Loucy (cell line): ENCODE results near the gene COP1.
A peak's percentile ranks its signal among the peaks of the same experiment; 100 is the strongest.

Experiments
- EZH2phosphoT487 ChIP-seq: fragments of 200-600 bp; IDR thresholded peaks from 2 replicates; pipeline ENCODE4 v1.6.1; 2018; ENCODE audit warnings: antibody characterized with exemption, mild to moderate bottlenecking, moderate library complexity, borderline replicate concordance
- TF ChIP-seq, protein P1 (sequence below): fragments of 200-600 bp; sonication (generic); conservative IDR thresholded peaks from 2 replicates; pipeline ENCODE4 v1.5.1; 2014; ENCODE audit warnings: mild to moderate bottlenecking, antibody characterized with exemption, low read length

DNA sequence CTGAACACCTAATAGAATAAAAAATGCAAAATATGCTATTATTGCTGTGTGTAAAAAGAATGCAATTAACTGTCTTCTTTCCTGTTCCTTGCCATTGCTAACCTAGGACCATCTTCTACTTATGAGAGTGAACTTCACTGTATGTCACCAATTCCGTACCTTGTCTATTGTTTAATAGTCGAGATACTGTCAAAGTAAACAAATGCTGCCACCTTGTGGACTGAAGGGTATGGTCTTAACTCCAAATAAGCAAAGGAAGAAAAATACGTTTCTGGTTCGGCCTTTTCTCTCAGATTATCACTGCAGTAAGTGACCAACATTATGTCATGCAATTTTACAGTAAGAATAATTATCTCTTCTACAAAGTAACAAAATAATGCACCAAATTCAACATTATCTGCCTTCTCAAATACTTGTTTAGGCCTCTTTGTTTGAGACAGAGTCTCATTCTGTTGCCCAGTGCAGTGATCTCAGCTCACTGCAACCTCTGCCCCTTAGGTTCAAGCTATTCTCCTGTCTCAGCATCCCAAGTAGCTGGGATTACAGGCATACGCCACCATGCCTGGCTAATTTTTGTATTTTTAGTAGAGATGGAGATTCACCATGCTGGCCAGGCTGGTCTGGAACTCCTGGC is 133.4 kb downstream of the COP1 start:
- TF ChIP-seq, protein P1, sequence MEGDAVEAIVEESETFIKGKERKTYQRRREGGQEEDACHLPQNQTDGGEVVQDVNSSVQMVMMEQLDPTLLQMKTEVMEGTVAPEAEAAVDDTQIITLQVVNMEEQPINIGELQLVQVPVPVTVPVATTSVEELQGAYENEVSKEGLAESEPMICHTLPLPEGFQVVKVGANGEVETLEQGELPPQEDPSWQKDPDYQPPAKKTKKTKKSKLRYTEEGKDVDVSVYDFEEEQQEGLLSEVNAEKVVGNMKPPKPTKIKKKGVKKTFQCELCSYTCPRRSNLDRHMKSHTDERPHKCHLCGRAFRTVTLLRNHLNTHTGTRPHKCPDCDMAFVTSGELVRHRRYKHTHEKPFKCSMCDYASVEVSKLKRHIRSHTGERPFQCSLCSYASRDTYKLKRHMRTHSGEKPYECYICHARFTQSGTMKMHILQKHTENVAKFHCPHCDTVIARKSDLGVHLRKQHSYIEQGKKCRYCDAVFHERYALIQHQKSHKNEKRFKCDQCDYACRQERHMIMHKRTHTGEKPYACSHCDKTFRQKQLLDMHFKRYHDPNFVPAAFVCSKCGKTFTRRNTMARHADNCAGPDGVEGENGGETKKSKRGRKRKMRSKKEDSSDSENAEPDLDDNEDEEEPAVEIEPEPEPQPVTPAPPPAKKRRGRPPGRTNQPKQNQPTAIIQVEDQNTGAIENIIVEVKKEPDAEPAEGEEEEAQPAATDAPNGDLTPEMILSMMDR: peak; percentile 85
- no peak for TF ChIP-seq EZH2phosphoT487
